ENCODE data around the gene POGLUT2. TPM values are rescaled to one million over a fixed set of nuclear protein-coding genes. Genes with fewer than 3 reads are reported as not detected.

POGLUT2 gene
- polyA plus RNA-seq, 1 donor (not counting 4 experiments of a cell fraction or from before 2014, with no cell fraction given), result 8.8 TPM

- Histone ChIP-seq H3K9me1 (ENCODE audit: control insufficient read depth, extremely low read depth, insufficient read depth, low read length) (peaks cover 3% of the 10 kb centered on the region), H3K9ac (ENCODE audit: control insufficient read depth, extremely low read depth, insufficient read depth, low read length) (peak overlapping the region; percentile 76), H3K9me3 (ENCODE audit: control insufficient read depth, low read depth, low read length) (no peaks in the 10 kb centered on the region), H3K79me2 (ENCODE audit: control insufficient read depth, insufficient read depth, low read length) (peaks cover 62% of the 10 kb centered on the region), H4K20me1 (ENCODE audit: control insufficient read depth, extremely low read depth, insufficient read depth, low read length) (no peaks in the 10 kb centered on the region), H3K4me2 (ENCODE audit: control insufficient read depth, extremely low read depth, insufficient read depth, low read depth, low read length) (peak overlapping the region; percentile 84), H2AFZ (ENCODE audit: control insufficient read depth, low read length) (peak overlapping the region; percentile 98), H3K4me1 (ENCODE audit: control insufficient read depth, extremely low read depth, insufficient read depth, low read length) (peaks cover 11% of the 10 kb centered on the region), H3K27ac (ENCODE audit: control insufficient read depth, insufficient read depth, low read length) (peak overlapping the region; percentile 61), H3K36me3 (ENCODE audit: control insufficient read depth in 2 of 2, extremely low read depth in 1 of 2, insufficient read depth in 2 of 2, low read length in 2 of 2) (peaks cover 0 to 11% of the 10 kb centered on the region in 2 experiments), H3K4me3 (ENCODE audit: control insufficient read depth in 2 of 3, extremely low read depth in 1 of 3, insufficient read depth in 2 of 3, low read depth in 1 of 3, low read length in 3 of 3) (peak overlapping the region; percentile 77 to 96 (median 92)), H3K27me3 (ENCODE audit: control insufficient read depth, extremely low read depth, insufficient read depth, low read length) (no peaks in the 10 kb centered on the region)
- DNase-seq (ENCODE audit: low read depth, low spot score) (no peak), FAIRE-seq (no peak)
- dilution Hi-C loops (cut with MboI; ENCODE audit: extremely low pct_ligation_motif_present, low sequenced_read_pairs), result no loop called here
- no peak for TF ChIP-seq CTCF (optimal IDR thresholded peaks at IDR 0.05 in 1 of 3, IDR thresholded peaks at IDR 0.05 in 1 of 3, conservative IDR thresholded peaks at IDR 0.05 in 1 of 3; ENCODE audit: extremely low read depth in 1 of 3, insufficient read depth in 2 of 3, low read length in 3 of 3)
- no peak for TF ChIP-seq EZH2 (IDR thresholded peaks at IDR 0.05; ENCODE audit: low read length)
These were observed 809 bp upstream of the POGLUT2 start for GRCh38 chr13:102799426-102800144.

GRCh38 chr13:102793611-102794355 lies 5.0 kb downstream of the POGLUT2 start:
- DNase-seq (ENCODE audit: low read depth, low spot score), result no peak
- dilution Hi-C loops (cut with MboI; ENCODE audit: extremely low pct_ligation_motif_present, low sequenced_read_pairs), result no loop called here
- H4K20me1 ChIP-seq (ENCODE audit: control insufficient read depth, extremely low read depth, insufficient read depth, low read length), result no peaks in the 10 kb centered on the region
- no peak overlapping the region for H3K9ac ChIP-seq (ENCODE audit: control insufficient read depth, extremely low read depth, insufficient read depth, low read length)
- peaks cover 3 to 5% of the 10 kb centered on the region in 2 experiments for H3K36me3 ChIP-seq (ENCODE audit: control insufficient read depth in 2 of 2, extremely low read depth in 1 of 2, insufficient read depth in 2 of 2, low read length in 2 of 2)
- no peaks in the 10 kb centered on the region for H3K9me3 ChIP-seq (ENCODE audit: control insufficient read depth, low read depth, low read length)
- no peak overlapping the region for H2AFZ ChIP-seq (ENCODE audit: control insufficient read depth, low read length)
- H3K4me3 ChIP-seq (ENCODE audit: control insufficient read depth in 2 of 3, extremely low read depth in 1 of 3, insufficient read depth in 2 of 3, low read depth in 1 of 3, low read length in 3 of 3), result no peak overlapping the region
- H3K79me2 ChIP-seq (ENCODE audit: control insufficient read depth, insufficient read depth, low read length), result peaks cover 13% of the 10 kb centered on the region
- no peak for TF ChIP-seq EZH2 (IDR thresholded peaks at IDR 0.05; ENCODE audit: low read length)
- TF ChIP-seq CTCF (optimal IDR thresholded peaks at IDR 0.05 in 1 of 3, IDR thresholded peaks at IDR 0.05 in 1 of 3, conservative IDR thresholded peaks at IDR 0.05 in 1 of 3; ENCODE audit: extremely low read depth in 1 of 3, insufficient read depth in 2 of 3, low read length in 3 of 3), result no peak
- no peaks in the 10 kb centered on the region for H3K9me1 ChIP-seq (ENCODE audit: control insufficient read depth, extremely low read depth, insufficient read depth, low read length)
- H3K27me3 ChIP-seq (ENCODE audit: control insufficient read depth, extremely low read depth, insufficient read depth, low read length), result no peaks in the 10 kb centered on the region
- H3K4me1 ChIP-seq (ENCODE audit: control insufficient read depth, extremely low read depth, insufficient read depth, low read length), result peaks cover 6% of the 10 kb centered on the region
- H3K27ac ChIP-seq (ENCODE audit: control insufficient read depth, insufficient read depth, low read length), result no peak overlapping the region
- no peak overlapping the region for H3K4me2 ChIP-seq (ENCODE audit: control insufficient read depth, extremely low read depth, insufficient read depth, low read depth, low read length)
- FAIRE-seq, result no peak

Measured in keratinocyte (primary cell).